Activated CD4-positive, alpha-beta memory T cell treated with anti-CD3 and anti-CD28 coated beads, Interleukin-2, amount 10 ng/mL, durations not matched to agents 7 days and 5 days (primary cell): ENCODE data around the gene ATCAY. TPM values are rescaled to one million over a fixed set of nuclear protein-coding genes. Genes with fewer than 3 reads are reported as not detected.
"Not testable (repeated sequence)": the region's sequence is repeated elsewhere in the genome, so short reads cannot be mapped to it uniquely, and the experiment has no call there.

Experiments
- CTCF ChIA-PET: fragments of 350-600 bp; sonication (Branson Sonifier 250); formaldehyde crosslinking; loops from one replicate; lab custom pipeline; 2021; ENCODE audit warnings: antibody characterized with exemption, inconsistent platforms; lab: Charles Lee
- POLR2A ChIA-PET: fragments of 350-600 bp; sonication (Branson Sonifier 250); formaldehyde crosslinking; loops from one replicate; lab custom pipeline; 2021; ENCODE audit warnings: antibody characterized with exemption; lab: Charles Lee
- DNase-seq: peaks from one replicate; pipeline ENCODE4 v3.0.0-alpha.2; 2020
- H3K27ac Mint-ChIP-seq: one replicate; pipeline ENCODE4 v1.8.0; 2021; ENCODE audit warnings: mild to moderate bottlenecking, mixed read lengths
- H3K27me3 Mint-ChIP-seq: one replicate; pipeline ENCODE4 v1.8.0; 2021; ENCODE audit warnings: mixed read lengths
- H3K36me3 Mint-ChIP-seq: one replicate; pipeline ENCODE4 v1.8.0; 2021; ENCODE audit warnings: low read depth, mixed read lengths
- H3K4me1 Mint-ChIP-seq: one replicate; pipeline ENCODE4 v1.8.0; 2021; ENCODE audit warnings: mixed read lengths
- H3K4me3 Mint-ChIP-seq: one replicate; pipeline ENCODE4 v1.8.0; 2021; ENCODE audit warnings: mild to moderate bottlenecking, mixed read lengths
- H3K9me3 Mint-ChIP-seq: one replicate; pipeline ENCODE4 v1.8.0; 2021; ENCODE audit warnings: mixed read lengths
- total RNA-seq, 2 experiments: library from RNA; stranded (reverse); gene quantifications; one replicate each; pipeline ENCODE4 v1.2.3, GENCODE V29; 2021

ATCAY gene
- total RNA-seq, 2 experiments from 2014 or later = not detected

- CTCF ChIA-PET = no interaction called here
These were observed 70.7 kb downstream of the ATCAY start for GRCh38 chr19:3950871-3951861.

GRCh38 chr19:3952755-3953276, 72.3 kb downstream of the ATCAY start:
- DNase-seq, H3K27ac Mint-ChIP-seq, H3K36me3 Mint-ChIP-seq, H3K4me1 Mint-ChIP-seq, H3K27me3 Mint-ChIP-seq, H3K9me3 Mint-ChIP-seq, H3K4me3 Mint-ChIP-seq, POLR2A ChIA-PET: not testable (repeated sequence)
- CTCF ChIA-PET = interaction anchor here (0.7 kb wide), 1 partner anchor 1172 kb away, joined by 5 read pairs; no protein-coding TSS in a partner anchor

More at GRCh38 chr19:3950871-3951861, 70.7 kb downstream of the ATCAY start:
- Mint-ChIP-seq H3K4me1 (no peaks in the 10 kb centered on the region), H3K9me3 (no peaks in the 10 kb centered on the region), H3K4me3 (no peak overlapping the region), H3K27ac (no peak overlapping the region), H3K27me3 (peaks cover 6% of the 10 kb centered on the region), H3K36me3 (no peaks in the 10 kb centered on the region)
- no peak for DNase-seq
- POLR2A ChIA-PET = no interaction called here

- CTCF ChIA-PET = interaction anchor here (0.6 to 0.7 kb wide), 2 partner anchors 19 to 34 kb away, joined by 3 read pairs; no protein-coding TSS in a partner anchor
- no peaks in the 10 kb centered on the region for H3K4me1 Mint-ChIP-seq
These were observed 73.6 kb downstream of the ATCAY start for GRCh38 chr19:3954107-3954506.

GRCh38 chr19:3955276-3955675, 74.8 kb downstream of the ATCAY start:
- H3K4me1 Mint-ChIP-seq, H3K4me3 Mint-ChIP-seq, DNase-seq, H3K27me3 Mint-ChIP-seq, H3K9me3 Mint-ChIP-seq, H3K36me3 Mint-ChIP-seq, CTCF ChIA-PET, H3K27ac Mint-ChIP-seq: not testable (repeated sequence)
- POLR2A ChIA-PET = interaction anchor here (1.0 kb wide), 1 partner anchor 16 kb away, joined by 3 read pairs; the partner anchor contains the start of gene DAPK3

More at GRCh38 chr19:3954107-3954506, 73.6 kb downstream of the ATCAY start:
- no peak for DNase-seq
- POLR2A ChIA-PET = no interaction called here
- H3K4me3 Mint-ChIP-seq = no peak overlapping the region
- H3K9me3 Mint-ChIP-seq = no peaks in the 10 kb centered on the region
- H3K27ac Mint-ChIP-seq = no peak overlapping the region
- H3K27me3 Mint-ChIP-seq = peaks cover 6% of the 10 kb centered on the region
- peaks cover 3% of the 10 kb centered on the region for H3K36me3 Mint-ChIP-seq

GRCh38 chr19:3955688-3956087, 75.2 kb downstream of the ATCAY start:
- CTCF ChIA-PET = no interaction called here
- Mint-ChIP-seq H3K27ac (no peak overlapping the region), H3K27me3 (peaks cover 6% of the 10 kb centered on the region), H3K4me3 (no peak overlapping the region), H3K36me3 (peaks cover 6% of the 10 kb centered on the region), H3K4me1 (no peaks in the 10 kb centered on the region), H3K9me3 (no peaks in the 10 kb centered on the region)
- POLR2A ChIA-PET = interaction anchor here (1.0 kb wide), 1 partner anchor 15 kb away, joined by 3 read pairs; the partner anchor contains the start of gene DAPK3
- DNase-seq = no peak

- no peak overlapping the region for H3K27ac Mint-ChIP-seq
- DNase-seq = no peak
- H3K9me3 Mint-ChIP-seq = no peaks in the 10 kb centered on the region
- CTCF ChIA-PET = no interaction called here
- H3K27me3 Mint-ChIP-seq = no peaks in the 10 kb centered on the region
- H3K4me1 Mint-ChIP-seq = no peaks in the 10 kb centered on the region
- no peak overlapping the region for H3K4me3 Mint-ChIP-seq
- peaks cover 8% of the 10 kb centered on the region for H3K36me3 Mint-ChIP-seq
- POLR2A ChIA-PET = no interaction called here
These were observed 78.6 kb downstream of the ATCAY start for GRCh38 chr19:3958836-3959765.

GRCh38 chr19:3959766-3960131, 79.3 kb downstream of the ATCAY start:
- Mint-ChIP-seq H3K9me3 (no peaks in the 10 kb centered on the region), H3K27me3 (no peaks in the 10 kb centered on the region), H3K36me3 (peaks cover 11% of the 10 kb centered on the region), H3K4me3 (no peak overlapping the region), H3K4me1 (no peaks in the 10 kb centered on the region), H3K27ac (no peak overlapping the region)
- ChIA-PET CTCF (no interaction called here), POLR2A (no interaction called here)
- no peak for DNase-seq

GRCh38 chr19:3961007-3961406, 80.5 kb downstream of the ATCAY start:
- H3K4me1 Mint-ChIP-seq = no peaks in the 10 kb centered on the region
- no peak for DNase-seq
- H3K9me3 Mint-ChIP-seq = no peaks in the 10 kb centered on the region
- ChIA-PET CTCF (no interaction called here), POLR2A (no interaction called here)
- no peak overlapping the region for H3K4me3 Mint-ChIP-seq
- H3K27ac Mint-ChIP-seq = no peak overlapping the region
- peaks cover 18% of the 10 kb centered on the region for H3K36me3 Mint-ChIP-seq
- no peaks in the 10 kb centered on the region for H3K27me3 Mint-ChIP-seq

- ChIA-PET CTCF (no interaction called here), POLR2A (no interaction called here)
- H3K27ac Mint-ChIP-seq = no peak overlapping the region
- H3K9me3 Mint-ChIP-seq = no peaks in the 10 kb centered on the region
- H3K4me3 Mint-ChIP-seq = no peak overlapping the region
- H3K27me3 Mint-ChIP-seq = no peaks in the 10 kb centered on the region
- DNase-seq = no peak
- peaks cover 25% of the 10 kb centered on the region for H3K36me3 Mint-ChIP-seq
- H3K4me1 Mint-ChIP-seq = peaks cover 3% of the 10 kb centered on the region
These were observed 83.2 kb downstream of the ATCAY start for GRCh38 chr19:3963458-3964255.

- H3K27ac Mint-ChIP-seq = no peak overlapping the region
- H3K9me3 Mint-ChIP-seq = no peaks in the 10 kb centered on the region
- no peak for DNase-seq
- H3K4me3 Mint-ChIP-seq = no peak overlapping the region
- peaks cover 31% of the 10 kb centered on the region for H3K36me3 Mint-ChIP-seq
- no peaks in the 10 kb centered on the region for H3K27me3 Mint-ChIP-seq
- POLR2A ChIA-PET = no interaction called here
- CTCF ChIA-PET = no interaction called here
- H3K4me1 Mint-ChIP-seq = peaks cover 11% of the 10 kb centered on the region
These were observed 84.0 kb downstream of the ATCAY start for GRCh38 chr19:3964256-3965194.
